Measurements from ENCODE around the gene CELF2.

Gene CELF2

GRCh38 chr10:11063856-11064255 lies 46.2 kb downstream of the CELF2 start:
- no peak for DNase-seq

GRCh38 chr10:11064832-11065231 lies 47.2 kb downstream of the CELF2 start:
- no peak for DNase-seq

GRCh38 chr10:11065567-11065966 lies 47.9 kb downstream of the CELF2 start:
- DNase-seq = no peak

GRCh38 chr10:11066520-11066919 lies 48.8 kb downstream of the CELF2 start:
- no peak for DNase-seq

- DNase-seq = no peak
Observed at GRCh38 chr10:11068861-11069633, 51.4 kb downstream of the CELF2 start.

- no peak for DNase-seq
Observed at GRCh38 chr10:11073410-11073809, 55.7 kb downstream of the CELF2 start.

GRCh38 chr10:11074536-11075267 lies 57.0 kb downstream of the CELF2 start:
- no peak for DNase-seq

GRCh38 chr10:11076221-11076620 lies 58.5 kb downstream of the CELF2 start:
- no peak for DNase-seq

- DNase-seq = no peak
Observed at GRCh38 chr10:11080564-11080984, 62.9 kb downstream of the CELF2 start.

- DNase-seq = no peak
Observed at GRCh38 chr10:11081408-11081807, 63.7 kb downstream of the CELF2 start.

GRCh38 chr10:11082526-11082925 lies 64.9 kb downstream of the CELF2 start:
- DNase-seq = no peak

- no peak for DNase-seq
Observed at GRCh38 chr10:11083051-11083450, 65.4 kb downstream of the CELF2 start.

GRCh38 chr10:11085545-11085944 lies 67.9 kb downstream of the CELF2 start:
- no peak for DNase-seq

GRCh38 chr10:11086177-11086840 lies 68.6 kb downstream of the CELF2 start:
- DNase-seq = no peak

- DNase-seq = no peak
Observed at GRCh38 chr10:11087372-11087771, 69.7 kb downstream of the CELF2 start.

GRCh38 chr10:11088709-11089108 lies 71.0 kb downstream of the CELF2 start:
- DNase-seq = no peak

- DNase-seq = no peak
Observed at GRCh38 chr10:11089272-11089671, 71.6 kb downstream of the CELF2 start.

GRCh38 chr10:11091517-11092102 lies 73.9 kb downstream of the CELF2 start:
- DNase-seq = no peak

- DNase-seq = no peak
Observed at GRCh38 chr10:11093771-11094736, 76.4 kb downstream of the CELF2 start.

- DNase-seq = no peak
Observed at GRCh38 chr10:11095374-11095801, 77.7 kb downstream of the CELF2 start.

GRCh38 chr10:11096422-11096821 lies 78.8 kb downstream of the CELF2 start:
- DNase-seq = no peak

GRCh38 chr10:11097686-11098085 lies 80.0 kb downstream of the CELF2 start:
- no peak for DNase-seq
